HepG2 (cell line): Measurements from ENCODE around the gene SCNM1. TPM values are rescaled to one million over a fixed set of nuclear protein-coding genes. Genes with fewer than 3 reads are reported as not detected.

ENCODE experiments used
- ATAC-seq: fragments of 200-7000 bp; cut with Tn5 transposase; 3 replicates; pipeline ENCODE4 v1.9.1; 2020; ENCODE audit warnings: mild to moderate bottlenecking, moderate library complexity
- BruUV-seq: library from RNA; stranded (reverse); fragments of 400-500 nt; replicated peaks from 2 replicates; lab custom pipeline; 2021; lab: Mats Ljungman, UMichigan
- CTCF ChIA-PET: fragments of 300-600 bp; formaldehyde crosslinking; extraction: SDS; loops from one replicate; lab custom pipeline; 2021; ENCODE audit warnings: low total read pairs, inconsistent platforms, low intra/inter-chr PET ratio; lab: Yijun Ruan, JAX
- POLR2A ChIA-PET: fragments of 350-600 bp; sonication (Branson Sonifier 250); formaldehyde crosslinking; loops from one replicate; lab custom pipeline; 2020; ENCODE audit warnings: antibody characterized with exemption, inconsistent platforms; lab: Yijun Ruan, JAX
- DNase-seq: peaks from one replicate; pipeline ENCODE4 v3.0.0-alpha.2; 2015; ENCODE audit warnings: low spot score
- FAIRE-seq: peaks from 3 replicates; lab custom pipeline; 2011; peaks lifted over from hg19 to GRCh38; lab: Jason Lieb, UNC
- H2AFZ ChIP-seq: one replicate; pipeline ENCODE4 v1.6.1; 2011; ENCODE audit warnings: low read length, inconsistent platforms
- H3K27ac ChIP-seq: fragments of 300-600 bp; 3 replicates; pipeline ENCODE4 v1.8.0; 2011; ENCODE audit warnings: mixed run types, mild to moderate bottlenecking, mixed read lengths, low read length, inconsistent platforms; ENCODE audit not compliant: insufficient read depth; ENCODE audit errors: extremely low read length
- H3K27me3 ChIP-seq, 2 experiments: fragments of 200-600 bp in 1 of 2; 2 replicates in 1 of 2; 3 replicates in 1 of 2; pipeline versions ENCODE4 v1.6.0 to v1.8.0; 2011; ENCODE audit warnings: low read length in 2 of 2, mild to moderate bottlenecking in 2 of 2, moderate library complexity in 2 of 2, inconsistent platforms in 1 of 2; ENCODE audit not compliant: insufficient read depth in 2 of 2, control insufficient read depth in 1 of 2
- H3K36me3 ChIP-seq, 2 experiments: fragments of 200-600 bp in 1 of 2; replicated peaks in 1 of 2; 2 replicates in 1 of 2; 3 replicates in 1 of 2; pipeline versions ENCODE4 v1.5.1 to v1.8.0; 2011; ENCODE audit warnings: low read length in 2 of 2, inconsistent platforms in 1 of 2; ENCODE audit not compliant: insufficient read depth in 2 of 2, control insufficient read depth in 1 of 2
- H3K4me1 ChIP-seq: 2 replicates; pipeline ENCODE4 v1.5.1; 2012; ENCODE audit warnings: low read length, inconsistent platforms; ENCODE audit not compliant: insufficient read depth
- H3K4me2 ChIP-seq: 2 replicates; pipeline ENCODE4 v1.6.0; 2011; ENCODE audit warnings: low read depth, low read length, inconsistent platforms
- H3K4me3 ChIP-seq, 3 experiments: fragments of 200-600 bp in 1 of 3; sonication (generic), shearing (Covaris generic) in 1 of 3; replicated peaks in 1 of 3; 2 replicates each; pipeline ENCODE4 v1.5.1; 2011 to 2016; ENCODE audit warnings: low read length in 3 of 3, inconsistent platforms in 2 of 3, low read depth in 2 of 3, mild to moderate bottlenecking in 2 of 3, control low read depth in 1 of 3, mixed read lengths in 1 of 3; ENCODE audit not compliant: insufficient read depth in 1 of 3
- H3K79me2 ChIP-seq: one replicate; pipeline ENCODE4 v1.6.1; 2011; ENCODE audit warnings: low read length, inconsistent platforms; ENCODE audit not compliant: insufficient read depth
- H3K9ac ChIP-seq: 2 replicates; pipeline ENCODE4 v1.6.0; 2011; ENCODE audit warnings: mild to moderate bottlenecking, low read depth, low read length, inconsistent platforms; ENCODE audit not compliant: insufficient read depth
- H3K9me3 ChIP-seq: 2 replicates; pipeline ENCODE4 v1.5.1; 2012; ENCODE audit warnings: mild to moderate bottlenecking, low read length
- H4K20me1 ChIP-seq: 2 replicates; pipeline ENCODE4 v1.6.0; 2011; ENCODE audit warnings: inconsistent platforms, mild to moderate bottlenecking, low read length, moderate library complexity; ENCODE audit not compliant: insufficient read depth
- AHR ChIP-seq: IDR thresholded peaks from 2 replicates; pipeline ENCODE4 v1.6.1; 2018; ENCODE audit warnings: missing genetic modification reagents, missing compliant biosample characterization
- ATF6 ChIP-seq: sonication (generic); formaldehyde crosslinking; conservative IDR thresholded peaks from 2 replicates; pipeline ENCODE4 v1.4.0; 2020; ENCODE audit warnings: missing genetic modification reagents
- HNRNPK ChIP-seq: fragments of 200-400 bp; formaldehyde crosslinking; IDR thresholded peaks from 2 replicates; pipeline ENCODE4 v1.6.1; 2018; ENCODE audit warnings: low read length, low read depth, moderate library complexity, mild to moderate bottlenecking; ENCODE audit not compliant: poor library complexity, severe bottlenecking
- MIER3 ChIP-seq: IDR thresholded peaks from 2 replicates; pipeline ENCODE4 v1.6.1; 2016; ENCODE audit warnings: missing compliant biosample characterization, borderline replicate concordance
- NFYB ChIP-seq: sonication (generic); formaldehyde crosslinking; IDR thresholded peaks from 2 replicates; pipeline ENCODE4 v1.4.0; 2020; ENCODE audit warnings: missing genetic modification reagents
- RCOR2 ChIP-seq: IDR thresholded peaks from 2 replicates; pipeline ENCODE4 v1.6.1; 2016; ENCODE audit warnings: missing biosample characterization, missing genetic modification reagents
- RNF2 ChIP-seq: fragments of 450-650 bp; conservative IDR thresholded peaks from 2 replicates; pipeline ENCODE4 v1.6.1; 2016; ENCODE audit warnings: low read depth
- STAT6 ChIP-seq: sonication (generic); formaldehyde crosslinking; IDR thresholded peaks from 2 replicates; pipeline ENCODE4 v1.4.0; 2020; ENCODE audit warnings: missing genetic modification reagents, mild to moderate bottlenecking, borderline replicate concordance
- TBL1XR1 ChIP-seq: fragments of 150-350 bp; IDR thresholded peaks from 2 replicates; pipeline ENCODE4 v1.6.1; 2014; ENCODE audit warnings: borderline replicate concordance, low read length; ENCODE audit not compliant: partially characterized antibody
- ZFX ChIP-seq: sonication (generic); formaldehyde crosslinking; IDR thresholded peaks from 2 replicates; pipeline ENCODE4 v1.4.0; 2020; ENCODE audit warnings: mild to moderate bottlenecking, low read depth, missing genetic modification reagents, moderate library complexity
- ZNF276 ChIP-seq: sonication (generic); formaldehyde crosslinking; IDR thresholded peaks from 2 replicates; pipeline ENCODE4 v1.4.0; 2020; ENCODE audit warnings: mild to moderate bottlenecking, low read depth, missing genetic modification reagents
- ZNF383 ChIP-seq: sonication (generic); formaldehyde crosslinking; IDR thresholded peaks from 2 replicates; pipeline ENCODE4 v1.4.0; 2020; ENCODE audit warnings: missing genetic modification reagents, mild to moderate bottlenecking, borderline replicate concordance
- ZNF564 ChIP-seq: sonication (generic); formaldehyde crosslinking; IDR thresholded peaks from 2 replicates; pipeline ENCODE4 v1.8.1; 2023; ENCODE audit warnings: mild to moderate bottlenecking, missing genetic modification reagents
- ZNF589 ChIP-seq: sonication (generic); formaldehyde crosslinking; conservative IDR thresholded peaks from 2 replicates; pipeline ENCODE4 v1.8.0; 2022; ENCODE audit warnings: mild to moderate bottlenecking, moderate library complexity, missing genetic modification reagents
- ZNF747 ChIP-seq: sonication (generic); formaldehyde crosslinking; IDR thresholded peaks from 2 replicates; pipeline ENCODE4 v1.8.1; 2023; ENCODE audit warnings: missing genetic modification reagents, mild to moderate bottlenecking, borderline replicate concordance
- WGBS: methylation state at CpG from one replicate; pipeline ENCODE4 v1.1.6; 2017; ENCODE audit warnings: low lambda C conversion rate; 5-methylcytosine and 5-hydroxymethylcytosine counted together
- in situ Hi-C: cut with HindIII; loops from 2 replicates; pipeline ENCODE4 v1.10.0; 2017; ENCODE audit warnings: low pct_unique_long_range_greater_than_20kb; ENCODE audit not compliant: extremely low pct_ligation_motif_present
- intact Hi-C: fragments of 100-400 bp; cut with micrococcal nuclease; formaldehyde crosslinking; loops from one replicate; pipeline ENCODE4 v1.10.0; 2022; ENCODE audit not compliant: unreplicated experiment
- polyA plus RNA-seq, 8 experiments: library from polyadenylated mRNA; depleted of rRNA in 3 of 8; stranded (reverse) in 7 of 8; unstranded in 1 of 8; fragments of >200 nt; fragmentation: Illumina TruSeq in 4 of 8; extraction: Trizol in 4 of 8; gene quantifications; 2 replicates each; pipeline versions ENCODE4 v1.2.1 to v1.2.3, GENCODE V29; 2011 to 2016; ENCODE audit warnings: low read depth in 4 of 8, missing spikeins in 1 of 8, mixed read lengths in 1 of 8; ENCODE audit not compliant: insufficient read depth in 1 of 8
- total RNA-seq, 5 experiments: library from RNA; depleted of rRNA; stranded (reverse); fragments of >200 nt; fragmentation: Illumina TruSeq; extraction: Trizol; gene quantifications; 2 replicates each; pipeline ENCODE4 v1.2.3, GENCODE V29; 2016; ENCODE audit warnings: low read depth in 1 of 5

Gene SCNM1
- total and polyA plus RNA-seq, 2 of the 13 experiments (the other 11 are each of a cell fraction or from before 2014, with no cell fraction given), result 16.3 to 31.5 TPM

DNA sequence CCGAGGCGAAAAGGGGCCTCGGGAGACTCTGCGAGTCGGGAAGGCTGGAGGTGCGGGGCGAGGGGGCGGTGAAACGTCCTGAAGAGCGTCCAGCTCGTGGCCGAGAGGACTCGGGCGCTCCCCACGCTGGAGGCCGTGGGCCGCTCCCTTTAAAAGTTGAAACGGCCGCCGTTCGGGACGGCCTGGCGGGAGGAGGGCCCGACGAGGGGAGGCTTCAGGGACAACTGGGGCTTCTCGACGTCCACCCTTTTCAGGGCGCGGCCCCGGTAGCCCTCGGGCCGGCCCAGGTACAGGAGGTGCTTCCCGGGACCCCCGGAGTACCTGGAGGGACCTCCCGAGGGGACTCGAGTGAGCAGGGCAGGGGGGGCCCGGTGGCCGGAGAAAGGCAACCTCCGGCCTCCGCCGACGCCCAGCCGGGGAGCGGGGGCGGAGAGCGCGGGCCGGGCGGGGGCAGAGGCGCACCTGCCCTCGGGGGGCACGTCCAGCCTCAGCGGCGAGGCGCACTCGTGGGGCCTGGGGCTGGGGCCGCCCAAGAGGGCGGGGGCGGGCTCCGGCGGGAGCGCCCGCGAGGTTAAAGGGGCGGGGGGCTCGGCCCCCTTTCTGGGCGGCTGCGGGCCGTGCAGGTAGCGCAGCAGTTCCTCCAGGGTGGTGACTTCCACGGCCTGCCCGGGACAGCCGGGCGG, 33.5 kb upstream of the SCNM1 start (continued):
- TF ChIP-seq STAT6 (CRISPR knock-in tag) (no peak), NFYB (CRISPR knock-in tag) (no peak), AHR (CRISPR knock-in tag) (no peak), ZNF276 (CRISPR knock-in tag) (no peak)

DNA sequence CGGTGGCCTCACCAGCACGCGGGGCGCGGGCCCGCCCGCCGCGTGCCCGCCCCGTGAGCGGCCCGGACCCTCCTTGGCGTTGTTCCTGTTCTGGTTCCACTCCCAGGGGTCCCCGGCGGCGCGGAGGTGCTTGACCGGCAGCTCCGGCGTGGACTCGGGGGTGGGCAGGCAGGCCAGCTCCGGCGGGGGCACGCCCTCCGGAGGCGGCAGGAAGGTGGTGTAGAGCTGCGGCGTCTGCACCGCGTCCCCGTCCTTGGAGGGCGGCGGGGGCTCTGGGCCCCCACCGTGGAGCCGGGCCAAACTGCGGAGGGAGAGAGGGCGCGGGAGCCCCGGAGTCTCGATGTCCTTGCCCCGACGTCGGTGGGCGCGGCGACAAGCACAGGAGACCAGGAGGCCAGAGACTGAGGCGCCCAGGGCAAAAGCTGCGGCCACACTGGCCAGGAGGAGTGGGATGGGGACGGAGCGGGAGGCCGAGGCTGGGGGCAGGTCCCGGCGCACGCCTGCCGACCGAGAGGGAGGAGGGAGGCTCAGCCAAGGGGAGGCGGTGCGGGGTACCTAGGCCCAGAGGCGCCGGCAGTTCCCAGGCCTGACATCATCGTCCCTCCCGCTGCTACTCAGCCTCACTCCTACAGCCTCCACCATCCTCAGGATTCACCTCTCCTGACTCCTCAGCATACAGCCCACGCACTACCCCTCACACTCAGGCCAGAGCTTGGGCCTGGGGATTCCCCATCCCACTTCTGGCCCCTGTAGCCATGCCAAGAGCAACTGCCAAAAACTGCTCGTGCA, 32.7 kb upstream of the SCNM1 start:
- no peaks in the 10 kb centered on the region for H3K4me1 ChIP-seq
- ATAC-seq, result no peak
- TF ChIP-seq RNF2, result no peak
- TF ChIP-seq ATF6, result no peak
- no peak for TF ChIP-seq RCOR2 (CRISPR knock-in tag)
- no peak for TF ChIP-seq ZNF589 (CRISPR knock-in tag)
- TF ChIP-seq HNRNPK, result no peak
- no peak for TF ChIP-seq ZNF383 (CRISPR knock-in tag)
- TF ChIP-seq TBL1XR1, result no peak
- no peak for TF ChIP-seq MIER3 (CRISPR knock-in tag)
- no peak for TF ChIP-seq ZNF564 (CRISPR knock-in tag)
- TF ChIP-seq ZNF747 (CRISPR knock-in tag), result no peak
- TF ChIP-seq ZFX (CRISPR knock-in tag), result no peak
- no peaks in the 10 kb centered on the region for H4K20me1 ChIP-seq
- intact Hi-C loops (no loop called here), in situ Hi-C loops (no loop called here)
- WGBS, result 96% methylated on average over 51 of the region's 65 CpGs
- no peak for DNase-seq
- no peak overlapping the region for H3K4me2 ChIP-seq
- H3K9ac ChIP-seq, result no peak overlapping the region
- H3K36me3 ChIP-seq, result no peaks in the 10 kb centered on the region
- FAIRE-seq, result no peak
- no peak overlapping the region for H3K27ac ChIP-seq
- ChIA-PET POLR2A (no interaction called here), CTCF (no interaction called here)
- H3K4me3 ChIP-seq, result no peak overlapping the region
- no peaks in the 10 kb centered on the region for H3K79me2 ChIP-seq
- H2AFZ ChIP-seq, result no peak overlapping the region
- H3K27me3 ChIP-seq, result no peaks in the 10 kb centered on the region
- BruUV-seq, result no TSS peak
- no peaks in the 10 kb centered on the region for H3K9me3 ChIP-seq
